HEK293 (cell line): Measurements from ENCODE around the gene SLBP.
A peak's percentile ranks its signal among the peaks of the same experiment; 100 is the strongest.

Experiments used
- CTCF ChIA-PET: fragments of 350-600 bp; formaldehyde crosslinking; extraction: SDS; loops from one replicate; lab custom pipeline; 2021; ENCODE audit warnings: antibody characterized with exemption; lab: Yijun Ruan, JAX
- POLR2A ChIA-PET: fragments of 300-600 bp; formaldehyde crosslinking; extraction: SDS; loops from one replicate; lab custom pipeline; 2020; ENCODE audit warnings: antibody characterized with exemption, inconsistent platforms; lab: Yijun Ruan, JAX
- H3K27ac ChIP-seq: fragments of 200-500 bp; sonication (Bioruptor generic); 2 replicates; pipeline ENCODE4 v1.5.1; 2014; ENCODE audit warnings: low read depth, low read length, control low read depth, inconsistent platforms; ENCODE audit errors: extremely low read depth
- H3K36me3 ChIP-seq, 2 experiments: fragments of 200-500 bp in 1 of 2; sonication (Bioruptor generic) in 1 of 2; 1 replicate in 1 of 2; 2 replicates in 1 of 2; pipeline ENCODE4 v1.5.1; 2014 to 2017; ENCODE audit warnings: inconsistent platforms in 2 of 2, low read length in 2 of 2; ENCODE audit not compliant: control insufficient read depth in 2 of 2, insufficient read depth in 1 of 2
- H3K4me1 ChIP-seq: fragments of 200-500 bp; sonication (Bioruptor generic); 2 replicates; pipeline ENCODE4 v1.5.1; 2014; ENCODE audit warnings: mild to moderate bottlenecking, low read length, inconsistent platforms; ENCODE audit not compliant: control insufficient read depth, insufficient read depth
- H3K4me3 ChIP-seq: 2 replicates; pipeline ENCODE4 v1.5.1; 2011; ENCODE audit warnings: low read depth, mild to moderate bottlenecking, control low read depth, low read length, moderate library complexity
- H3K9me3 ChIP-seq: fragments of 200-500 bp; sonication (Bioruptor generic); 2 replicates; pipeline ENCODE4 v1.5.1; 2014; ENCODE audit warnings: low read depth, low read length, inconsistent platforms; ENCODE audit not compliant: control insufficient read depth, insufficient read depth
- GLIS2 ChIP-seq: fragments of 450-650 bp; formaldehyde crosslinking; IDR thresholded peaks from 2 replicates; pipeline ENCODE4 v1.5.1; 2016; ENCODE audit warnings: missing biosample characterization, missing genetic modification characterization
- OSR2 ChIP-seq: fragments of 450-650 bp; formaldehyde crosslinking; IDR thresholded peaks from 2 replicates; pipeline ENCODE4 v1.5.1; 2016; ENCODE audit warnings: missing biosample characterization, missing genetic modification characterization
- SCRT2 ChIP-seq: fragments of 450-650 bp; formaldehyde crosslinking; IDR thresholded peaks from 2 replicates; pipeline ENCODE4 v1.5.1; 2016; ENCODE audit warnings: missing biosample characterization, missing genetic modification characterization
- SETDB1 ChIP-seq: IDR thresholded peaks from one replicate; pipeline ENCODE4 v1.6.1; 2017; ENCODE audit warnings: mild to moderate bottlenecking, low read length, moderate library complexity, mixed read lengths; ENCODE audit not compliant: insufficient read length
- ZBTB26 ChIP-seq: fragments of 450-650 bp; formaldehyde crosslinking; optimal IDR thresholded peaks from 2 replicates; pipeline ENCODE3; 2016; ENCODE audit warnings: missing biosample characterization, mild to moderate bottlenecking, missing genetic modification characterization
- ZBTB49 ChIP-seq: fragments of 450-650 bp; formaldehyde crosslinking; IDR thresholded peaks from 2 replicates; pipeline ENCODE4 v1.5.1; 2016; ENCODE audit warnings: missing biosample characterization, missing genetic modification characterization, low read depth
- ZBTB6 ChIP-seq: fragments of 450-650 bp; formaldehyde crosslinking; IDR thresholded peaks from 2 replicates; pipeline ENCODE4 v1.5.1; 2017; ENCODE audit warnings: missing biosample characterization, missing genetic modification characterization
- ZFP69B ChIP-seq: fragments of 450-650 bp; formaldehyde crosslinking; IDR thresholded peaks from 2 replicates; pipeline ENCODE4 v1.5.1; 2016; ENCODE audit warnings: missing biosample characterization, missing genetic modification characterization
- ZNF239 ChIP-seq: fragments of 450-650 bp; formaldehyde crosslinking; IDR thresholded peaks from 2 replicates; pipeline ENCODE4 v1.5.1; 2016; ENCODE audit warnings: missing biosample characterization, missing genetic modification characterization
- ZNF341 ChIP-seq: fragments of 450-650 bp; formaldehyde crosslinking; IDR thresholded peaks from 2 replicates; pipeline ENCODE4; 2016; ENCODE audit warnings: low read depth, missing biosample characterization, missing genetic modification characterization
- ZNF394 ChIP-seq: fragments of 450-650 bp; formaldehyde crosslinking; IDR thresholded peaks from 2 replicates; pipeline ENCODE4 v1.5.1; 2016; ENCODE audit warnings: missing biosample characterization, missing genetic modification characterization, mild to moderate bottlenecking, moderate library complexity, borderline replicate concordance
- ZNF398 ChIP-seq: fragments of 450-650 bp; formaldehyde crosslinking; IDR thresholded peaks from 2 replicates; pipeline ENCODE4 v1.5.1; 2017; ENCODE audit warnings: missing biosample characterization, missing genetic modification characterization
- ZNF501 ChIP-seq: fragments of 450-650 bp; formaldehyde crosslinking; IDR thresholded peaks from 2 replicates; pipeline ENCODE4 v1.5.1; 2016; ENCODE audit warnings: missing biosample characterization, missing genetic modification characterization
- ZNF561 ChIP-seq: fragments of 450-650 bp; IDR thresholded peaks from 2 replicates; pipeline ENCODE4 v1.5.1; 2018; ENCODE audit warnings: missing biosample characterization, missing genetic modification characterization, borderline replicate concordance
- ZNF600 ChIP-seq: fragments of 450-650 bp; formaldehyde crosslinking; IDR thresholded peaks from 2 replicates; pipeline ENCODE4 v1.5.1; 2016; ENCODE audit warnings: missing biosample characterization, missing genetic modification characterization
- ZNF660 ChIP-seq: fragments of 450-650 bp; IDR thresholded peaks from 2 replicates; pipeline ENCODE4 v1.5.1; 2018; ENCODE audit warnings: missing biosample characterization, mild to moderate bottlenecking, missing genetic modification characterization
- ZNF677 ChIP-seq: fragments of 450-650 bp; IDR thresholded peaks from 2 replicates; pipeline ENCODE4 v1.5.0; 2018; ENCODE audit warnings: missing biosample characterization, mild to moderate bottlenecking, missing genetic modification characterization, moderate library complexity
- ZNF701 ChIP-seq: fragments of 450-650 bp; formaldehyde crosslinking; IDR thresholded peaks from 2 replicates; pipeline ENCODE4 v1.5.1; 2016; ENCODE audit warnings: missing biosample characterization, missing genetic modification characterization
- ZNF768 ChIP-seq: fragments of 450-650 bp; formaldehyde crosslinking; IDR thresholded peaks from 2 replicates; pipeline ENCODE4 v1.5.1; 2018; ENCODE audit warnings: missing biosample characterization, mild to moderate bottlenecking, missing genetic modification characterization
- ZNF837 ChIP-seq: fragments of 450-650 bp; formaldehyde crosslinking; IDR thresholded peaks from 2 replicates; pipeline ENCODE4 v1.5.1; 2016; ENCODE audit warnings: missing biosample characterization, missing genetic modification characterization

SLBP gene

GRCh38 chr4:1741208-1741607, 29.1 kb upstream of the SLBP start (continued):
- TF ChIP-seq OSR2 (tag by site-specific recombination) (no peak), ZNF837 (tag by site-specific recombination) (no peak), GLIS2 (no peak), ZNF768 (no peak), ZBTB26 (no peak), ZFP69B (no peak), ZBTB6 (tag by site-specific recombination) (no peak), ZNF677 (tag by site-specific recombination) (no peak), ZNF394 (tag by site-specific recombination) (no peak), ZNF341 (tag by site-specific recombination) (no peak)

GRCh38 chr4:1740021-1740545, 28.0 kb upstream of the SLBP start:
- H3K9me3 ChIP-seq, result no peaks in the 10 kb centered on the region
- no peak overlapping the region for H3K27ac ChIP-seq
- TF ChIP-seq ZNF600 (tag by site-specific recombination), result no peak
- TF ChIP-seq ZNF701, result no peak
- TF ChIP-seq ZNF501 (tag by site-specific recombination), result no peak
- TF ChIP-seq, all 188 proteins: peak for 0
- CTCF ChIA-PET, result interaction anchor here (0.7 kb wide), 1 partner anchor 57 kb away, joined by 4 read pairs; no protein-coding TSS in a partner anchor
- no peak overlapping the region for H3K4me3 ChIP-seq
- peaks cover 10 to 95% of the 10 kb centered on the region in 2 experiments; a peak in 2 of 3 replicates for H3K36me3 ChIP-seq
- POLR2A ChIA-PET, result no interaction called here
- no peaks in the 10 kb centered on the region for H3K4me1 ChIP-seq

- Histone ChIP-seq H3K36me3 (peaks cover 14 to 95% of the 10 kb centered on the region in 2 experiments; a peak in 2 of 3 replicates), H3K4me3 (no peak overlapping the region), H3K9me3 (no peaks in the 10 kb centered on the region), H3K27ac (no peak overlapping the region), H3K4me1 (no peaks in the 10 kb centered on the region)
- CTCF ChIA-PET, result interaction anchor here (0.6 to 0.9 kb wide), 3 partner anchors 9 to 57 kb away, joined by 3 to 5 read pairs (median 4); no protein-coding TSS in a partner anchor
- peak; percentile 45; the same call in 1 of the 2 replicates for TF ChIP-seq SCRT2 (tag by site-specific recombination)
- no peak for TF ChIP-seq ZNF398
- POLR2A ChIA-PET, result interaction anchor here (0.8 kb wide), 1 partner anchor 61 kb away, joined by 3 read pairs; no protein-coding TSS in a partner anchor
Measured at GRCh38 chr4:1739358-1739757, 27.2 kb upstream of the SLBP start.

GRCh38 chr4:1738410-1738809, 26.3 kb upstream of the SLBP start:
- ChIA-PET POLR2A (no interaction called here), CTCF (no interaction called here)
- peak; percentile 83 for TF ChIP-seq SETDB1
- TF ChIP-seq ZNF239 (tag by site-specific recombination), result no peak
- TF ChIP-seq ZNF600 (tag by site-specific recombination), result no peak
- TF ChIP-seq ZBTB49 (tag by site-specific recombination), result no peak
- no peak for TF ChIP-seq ZBTB26
- no peak for TF ChIP-seq ZNF660 (tag by site-specific recombination)
- peak; percentile 61; the same call in 1 of the 2 replicates for TF ChIP-seq ZNF561 (tag by site-specific recombination)
- Histone ChIP-seq H3K4me3 (no peak overlapping the region), H3K36me3 (peaks cover 17 to 95% of the 10 kb centered on the region in 2 experiments; a peak in 2 of 3 replicates), H3K9me3 (no peaks in the 10 kb centered on the region), H3K27ac (no peak overlapping the region), H3K4me1 (no peaks in the 10 kb centered on the region)
